ENCODE measurements around the gene COASY.
"Not testable (repeated sequence)": the region's sequence is repeated elsewhere in the genome, so short reads cannot be mapped to it uniquely, and the experiment has no call there.

GRCh38 chr17:42555961-42556617 is 5.9 kb upstream of the COASY start:
- TF ChIP-seq CTCF (IDR thresholded peaks at IDR 0.05; ENCODE audit: borderline replicate concordance, extremely low read depth, low read length, poor library complexity, severe bottlenecking) = peak; percentile 26
- not testable (repeated sequence) for TF ChIP-seq EZH2 (IDR thresholded peaks at IDR 0.05; ENCODE audit: borderline replicate concordance, low read depth, low read length, severe bottlenecking)

Data from DND-41 (cell line).